A549 treated with AZD9567 at 1 μM for 4 hours (cell line): Measurements from ENCODE around the gene YWHAH. TPM values are rescaled to one million over a fixed set of nuclear protein-coding genes. Genes with fewer than 3 reads are reported as not detected.

Experiments
- total RNA-seq: library from RNA; stranded (reverse); fragments of 200-300 nt; extraction: Qiagen RNA extraction; gene quantifications from 5 replicates; pipeline ENCODE4 v1.2.3, GENCODE V29; 2022; ENCODE audit not compliant: insufficient read depth

YWHAH gene
- 133 to 151 TPM (median 147 TPM) in 5 replicates for total RNA-seq

GRCh38 chr22:31943978-31944699, at the start of gene YWHAH:
YWHAH (plus strand) TSS chr22:31944535; CDS start chr22:31944734, 199 bp downstream.

Other genes with a start within 250 kb of the YWHAH start
- 3.9 to 6.5 TPM (median 6.0 TPM) in 5 replicates for gene PRR14L, start 194.4 kb upstream of the YWHAH start, total RNA-seq
- 4.2 to 10.0 TPM (median 4.3 TPM) in 5 replicates for gene DEPDC5, start 190.5 kb upstream of the YWHAH start, total RNA-seq
- 0.02 to 0.08 TPM (median 0.05 TPM) in 4 of 5 replicates, not detected in the other for gene SLC5A1, start 98.7 kb downstream of the YWHAH start, total RNA-seq
- gene C22orf42, start 214.8 kb downstream of the YWHAH start, total RNA-seq: not detected in 5 replicates